Stimulated activated CD8-positive, alpha-beta memory T cell treated with anti-CD3 and anti-CD28 coated beads, Interleukin-15, amount 100 ng/mL, for 4 hours (primary cell): ENCODE data around the gene UTP14C.
"Not testable (repeated sequence)": the region's sequence is repeated elsewhere in the genome, so short reads cannot be mapped to it uniquely, and the experiment has no call there.

Experiments used
- DNase-seq, 2 donors: peaks; one replicate each; pipeline ENCODE4 v3.0.0-alpha.2; 2020; ENCODE audit warnings: low read depth in 2 of 2

Gene UTP14C

DNA sequence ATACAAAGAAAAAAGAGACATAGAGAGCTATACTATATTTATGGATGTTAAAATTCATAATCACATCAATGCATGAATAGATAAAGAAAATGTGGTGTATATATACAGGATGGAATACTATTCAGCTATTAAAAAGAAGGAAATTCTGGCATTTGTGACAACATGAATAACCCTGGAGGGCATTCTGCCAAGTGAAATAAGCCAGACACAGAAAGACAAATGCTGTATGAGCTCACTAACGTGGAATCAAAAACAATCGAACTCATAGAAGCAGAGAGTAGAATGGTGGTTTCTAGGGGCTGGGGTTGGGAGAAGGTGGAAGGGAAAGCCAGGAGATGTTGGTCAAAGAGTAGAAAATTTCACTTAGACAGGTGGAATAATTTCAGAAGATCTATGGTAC lies 24.0 kb downstream of the UTP14C start:
- DNase-seq: no peak

DNA sequence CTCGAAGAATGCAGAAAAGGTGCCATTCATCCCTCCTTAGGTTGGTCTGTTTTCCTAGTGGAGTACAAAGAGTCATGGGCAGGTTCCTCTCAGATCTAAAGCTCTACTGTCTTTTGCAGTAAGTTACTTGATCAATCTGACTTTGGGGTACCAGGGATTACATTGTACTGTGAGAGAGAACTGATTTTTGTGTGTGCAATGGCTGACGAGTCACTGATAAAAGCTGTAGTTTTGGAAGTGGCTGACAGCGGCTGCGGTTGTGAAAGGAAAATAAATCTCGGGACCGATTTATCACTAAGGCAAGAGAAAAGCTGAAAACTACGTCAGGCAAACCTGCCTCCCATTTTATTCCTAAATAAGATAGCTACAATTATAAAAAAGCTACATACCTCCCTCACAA lies 26.9 kb downstream of the UTP14C start:
- DNase-seq: no peak

DNA sequence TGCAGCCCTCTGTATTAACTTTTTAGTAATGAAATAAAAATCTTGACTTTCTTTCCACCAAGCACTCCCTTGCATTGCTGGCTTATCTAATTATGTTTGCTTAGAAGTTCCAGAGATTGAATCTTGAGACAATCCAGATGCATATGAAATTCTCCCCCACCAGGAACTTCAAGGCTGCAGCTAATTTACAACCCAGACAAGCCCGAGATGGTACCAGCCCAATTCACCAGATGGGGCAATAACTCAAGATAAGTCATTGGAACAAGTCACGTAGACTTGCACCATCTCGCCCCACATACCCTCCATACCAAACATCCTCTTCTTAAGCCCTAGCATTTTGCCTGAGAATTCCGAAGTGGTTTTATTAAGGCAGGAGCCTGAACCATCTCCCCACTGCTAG lies 29.0 kb downstream of the UTP14C start:
- no peak for DNase-seq

DNA sequence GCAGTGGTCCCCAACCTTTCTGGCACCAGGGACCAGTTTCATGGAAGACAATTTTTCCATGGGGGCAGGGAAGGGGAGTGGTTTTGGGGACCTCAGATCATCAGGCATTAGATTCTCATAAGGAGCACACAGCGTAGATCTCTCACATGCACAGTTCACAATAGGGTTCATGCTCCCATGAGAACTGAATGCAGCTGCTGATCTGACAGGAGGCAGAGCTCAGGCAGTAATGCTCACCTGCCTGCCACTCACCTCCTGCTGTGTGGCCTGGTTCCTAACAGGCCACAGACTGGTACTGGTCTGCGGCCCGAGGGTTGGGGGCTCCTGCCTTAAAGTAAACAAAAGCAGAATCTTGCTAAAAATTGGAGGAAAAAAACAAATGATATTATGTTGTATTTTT lies 36.6 kb downstream of the UTP14C start:
- not testable (repeated sequence) for DNase-seq

DNA sequence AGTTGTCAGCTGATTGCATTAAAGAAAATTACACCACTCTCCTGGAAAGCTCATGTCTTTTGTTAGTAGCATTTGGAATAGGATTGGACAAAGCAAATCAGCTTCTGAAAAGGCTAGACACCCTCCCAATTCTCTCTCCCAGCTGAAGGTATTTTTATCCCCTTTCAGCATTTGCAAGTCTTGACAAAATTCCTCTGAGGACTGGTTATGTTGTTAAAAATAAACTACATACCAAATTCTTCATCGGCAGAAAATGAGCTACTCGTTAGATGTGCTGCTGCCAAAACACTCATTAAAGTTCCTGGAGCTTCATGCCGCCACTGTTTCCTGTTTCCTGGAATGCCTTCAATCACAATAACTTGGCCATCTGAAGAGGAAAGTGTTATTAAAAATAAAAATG lies 37.1 kb downstream of the UTP14C start:
- no peak for DNase-seq

DNA sequence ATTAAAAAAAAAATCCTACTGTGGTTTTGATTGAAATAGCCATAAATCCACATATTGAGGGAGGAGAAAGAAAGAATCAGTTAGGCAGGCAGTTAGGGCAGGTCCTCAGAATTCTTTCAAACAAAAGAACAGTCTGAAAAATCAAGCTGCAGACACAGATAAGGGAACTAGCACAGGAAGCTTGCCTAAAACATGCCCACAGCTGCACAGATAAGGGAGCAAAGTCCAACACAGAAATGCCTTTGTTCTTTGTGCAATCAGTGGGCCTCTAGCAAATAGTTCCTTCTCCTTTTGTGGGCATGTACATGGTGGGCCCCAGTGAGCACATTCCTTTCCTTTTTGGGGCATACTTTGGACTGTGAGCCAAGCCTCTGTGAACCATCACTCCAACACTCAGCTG lies 42.7 kb downstream of the UTP14C start:
- DNase-seq: no peak

DNA sequence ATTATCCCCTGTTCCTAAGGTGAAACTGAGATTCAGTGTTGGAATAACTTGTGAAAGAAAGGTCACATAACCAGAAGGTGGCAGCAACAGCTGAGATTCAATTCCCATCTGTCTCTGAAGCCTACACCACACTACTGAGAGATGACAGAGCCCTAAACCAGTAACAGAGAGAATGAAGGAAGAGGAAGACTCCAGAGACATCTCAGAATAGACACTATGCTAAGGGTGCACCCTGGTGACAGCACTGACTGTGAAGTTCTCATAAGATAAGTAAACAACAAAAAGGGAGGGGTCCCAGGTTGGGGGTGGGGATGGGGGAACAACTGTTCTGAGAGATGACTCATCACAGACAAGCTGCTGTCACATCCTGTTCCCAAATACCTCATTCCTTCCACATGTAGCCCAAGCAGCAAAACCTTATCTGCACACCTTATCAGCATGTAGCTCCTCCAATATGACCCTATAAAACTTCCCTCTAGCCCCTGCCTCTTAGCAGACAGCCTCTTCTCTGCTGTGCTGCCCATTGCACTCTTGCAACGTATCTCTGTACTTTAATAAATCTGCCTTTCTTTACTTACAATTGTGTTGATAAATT lies 46.5 kb downstream of the UTP14C start:
- DNase-seq: no peak
